Measurements from ENCODE around the gene KLHL2. TPM values are rescaled to one million over a fixed set of nuclear protein-coding genes. Genes with fewer than 3 reads are reported as not detected.

Gene KLHL2
- total and polyA plus RNA-seq, 2 of the 13 experiments (the other 11 are each of a cell fraction or from before 2014, with no cell fraction given) = 9.2 to 17.6 TPM

DNA sequence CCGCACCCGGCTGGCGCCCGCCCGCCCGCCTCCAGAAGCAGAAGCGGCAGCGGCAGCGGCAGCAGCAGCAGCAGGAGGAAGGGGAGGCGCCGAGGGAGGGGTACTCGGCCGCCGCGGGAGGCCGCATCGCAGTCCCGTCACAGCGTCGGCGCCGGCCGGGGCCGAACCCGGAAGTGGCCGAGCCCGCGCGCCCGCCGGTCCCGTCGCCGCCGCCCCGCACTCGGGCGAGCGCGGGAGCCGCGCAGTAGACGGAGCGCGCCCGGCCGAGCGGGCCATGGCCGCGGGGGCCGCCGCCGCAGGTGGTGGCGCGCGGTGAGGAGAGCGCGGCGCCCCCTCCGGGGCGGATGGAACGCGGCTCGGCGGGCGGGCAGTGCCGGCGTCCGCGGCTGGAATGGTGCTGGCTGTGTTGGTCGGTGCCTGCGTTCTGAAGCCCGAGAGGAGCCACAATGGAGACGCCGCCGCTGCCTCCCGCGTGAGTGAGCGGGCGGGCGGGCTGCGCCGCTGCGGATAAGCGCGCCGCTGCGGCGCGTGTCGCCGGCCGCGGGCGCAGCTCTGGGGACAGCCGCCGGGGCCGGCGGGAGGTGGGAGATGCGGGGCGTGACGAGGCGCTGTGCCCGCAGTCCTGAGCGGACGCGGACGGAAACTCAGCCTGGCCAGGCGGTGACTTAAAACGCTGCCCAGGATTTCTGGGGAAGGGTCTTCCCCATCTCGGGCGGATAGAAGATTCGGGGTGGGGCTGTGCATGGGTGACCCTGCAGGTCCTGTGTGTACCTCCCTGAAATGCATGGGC is at the start of gene KLHL2 (continued):
- TF ChIP-seq HNRNPLL (IDR thresholded peaks at IDR 0.05; ENCODE audit: low read depth, low read length, poor library complexity, severe bottlenecking) (peak; percentile 41), ZNF138 (CRISPR knock-in tag; IDR thresholded peaks at IDR 0.05; ENCODE audit: low read depth) (no peak), PRDM15 (CRISPR knock-in tag; IDR thresholded peaks at IDR 0.05) (no peak), FOXP4 (CRISPR knock-in tag; IDR thresholded peaks at IDR 0.05) (no peak), CAMTA2 (CRISPR knock-in tag; IDR thresholded peaks at IDR 0.05; ENCODE audit: borderline replicate concordance) (no peak), MIER3 (CRISPR knock-in tag; IDR thresholded peaks at IDR 0.05; ENCODE audit: borderline replicate concordance) (no peak), ZNF614 (CRISPR knock-in tag; IDR thresholded peaks at IDR 0.05; ENCODE audit: borderline replicate concordance) (no peak), ZNF616 (CRISPR knock-in tag; IDR thresholded peaks at IDR 0.05; ENCODE audit: low read depth) (peak; percentile 35; the same call in 1 of the 2 replicates), ZNF749 (CRISPR knock-in tag; IDR thresholded peaks at IDR 0.05; ENCODE audit: borderline replicate concordance) (0 out of 2 replicates have a peak, but pooled peaks have one; percentile 55), ZNF709 (CRISPR knock-in tag; IDR thresholded peaks at IDR 0.05) (0 out of 2 replicates have a peak, but pooled peaks have one; percentile 52), ZNF563 (CRISPR knock-in tag; IDR thresholded peaks at IDR 0.05) (peak; percentile 43; the same call in 1 of the 2 replicates), THAP11 (CRISPR knock-in tag; IDR thresholded peaks at IDR 0.05) (peak; percentile 33; the same call in 1 of the 2 replicates)
- TF ChIP-seq, protein P1, sequence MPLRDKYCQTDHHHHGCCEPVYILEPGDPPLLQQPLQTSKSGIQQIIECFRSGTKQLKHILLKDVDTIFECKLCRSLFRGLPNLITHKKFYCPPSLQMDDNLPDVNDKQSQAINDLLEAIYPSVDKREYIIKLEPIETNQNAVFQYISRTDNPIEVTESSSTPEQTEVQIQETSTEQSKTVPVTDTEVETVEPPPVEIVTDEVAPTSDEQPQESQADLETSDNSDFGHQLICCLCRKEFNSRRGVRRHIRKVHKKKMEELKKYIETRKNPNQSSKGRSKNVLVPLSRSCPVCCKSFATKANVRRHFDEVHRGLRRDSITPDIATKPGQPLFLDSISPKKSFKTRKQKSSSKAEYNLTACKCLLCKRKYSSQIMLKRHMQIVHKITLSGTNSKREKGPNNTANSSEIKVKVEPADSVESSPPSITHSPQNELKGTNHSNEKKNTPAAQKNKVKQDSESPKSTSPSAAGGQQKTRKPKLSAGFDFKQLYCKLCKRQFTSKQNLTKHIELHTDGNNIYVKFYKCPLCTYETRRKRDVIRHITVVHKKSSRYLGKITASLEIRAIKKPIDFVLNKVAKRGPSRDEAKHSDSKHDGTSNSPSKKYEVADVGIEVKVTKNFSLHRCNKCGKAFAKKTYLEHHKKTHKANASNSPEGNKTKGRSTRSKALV (CRISPR knock-in tag; IDR thresholded peaks at IDR 0.05) = no peak
- TF ChIP-seq, protein P2, sequence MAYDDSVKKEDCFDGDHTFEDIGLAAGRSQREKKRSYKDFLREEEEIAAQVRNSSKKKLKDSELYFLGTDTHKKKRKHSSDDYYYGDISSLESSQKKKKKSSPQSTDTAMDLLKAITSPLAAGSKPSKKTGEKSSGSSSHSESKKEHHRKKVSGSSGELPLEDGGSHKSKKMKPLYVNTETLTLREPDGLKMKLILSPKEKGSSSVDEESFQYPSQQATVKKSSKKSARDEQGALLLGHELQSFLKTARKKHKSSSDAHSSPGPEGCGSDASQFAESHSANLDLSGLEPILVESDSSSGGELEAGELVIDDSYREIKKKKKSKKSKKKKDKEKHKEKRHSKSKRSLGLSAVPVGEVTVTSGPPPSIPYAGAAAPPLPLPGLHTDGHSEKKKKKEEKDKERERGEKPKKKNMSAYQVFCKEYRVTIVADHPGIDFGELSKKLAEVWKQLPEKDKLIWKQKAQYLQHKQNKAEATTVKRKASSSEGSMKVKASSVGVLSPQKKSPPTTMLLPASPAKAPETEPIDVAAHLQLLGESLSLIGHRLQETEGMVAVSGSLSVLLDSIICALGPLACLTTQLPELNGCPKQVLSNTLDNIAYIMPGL (CRISPR knock-in tag; IDR thresholded peaks at IDR 0.05; ENCODE audit: borderline replicate concordance in 1 of 2, low read depth in 1 of 2) = no peak; a peak in 1 of 4 replicates
- TF ChIP-seq, protein P3, sequence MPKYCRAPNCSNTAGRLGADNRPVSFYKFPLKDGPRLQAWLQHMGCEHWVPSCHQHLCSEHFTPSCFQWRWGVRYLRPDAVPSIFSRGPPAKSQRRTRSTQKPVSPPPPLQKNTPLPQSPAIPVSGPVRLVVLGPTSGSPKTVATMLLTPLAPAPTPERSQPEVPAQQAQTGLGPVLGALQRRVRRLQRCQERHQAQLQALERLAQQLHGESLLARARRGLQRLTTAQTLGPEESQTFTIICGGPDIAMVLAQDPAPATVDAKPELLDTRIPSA (CRISPR knock-in tag; IDR thresholded peaks at IDR 0.05; ENCODE audit: borderline replicate concordance) = no peak
- TF ChIP-seq, protein P4, sequence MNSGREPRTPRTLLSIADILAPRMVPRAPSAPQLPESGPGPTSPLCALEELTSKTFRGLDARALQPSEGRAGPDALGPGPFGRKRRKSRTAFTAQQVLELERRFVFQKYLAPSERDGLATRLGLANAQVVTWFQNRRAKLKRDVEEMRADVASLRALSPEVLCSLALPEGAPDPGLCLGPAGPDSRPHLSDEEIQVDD (CRISPR knock-in tag; IDR thresholded peaks at IDR 0.05; ENCODE audit: borderline replicate concordance) = no peak
